Erythroblast (primary cell): Measurements from ENCODE around the gene MAGEB2.

Source experiments
- GATA1 ChIP-seq: IDR thresholded peaks from 2 replicates; pipeline ENCODE4 v1.6.1; 2011; ENCODE audit warnings: low read depth, mild to moderate bottlenecking, control low read depth, low read length, moderate library complexity
- POLR2A ChIP-seq: IDR thresholded peaks from 2 replicates; pipeline ENCODE4 v1.6.1; 2011; ENCODE audit warnings: mild to moderate bottlenecking, low read length

- no peak for TF ChIP-seq POLR2A
- TF ChIP-seq GATA1 = no peak
Observed at GRCh38 chrX:30217465-30217864, 2.1 kb downstream of the MAGEB2 start.
